H9 (cell line): ENCODE results near the gene VAV2. TPM values are rescaled to one million over a fixed set of nuclear protein-coding genes. Genes with fewer than 3 reads are reported as not detected.

ENCODE experiments used
- DNase-seq: peaks from one replicate; pipeline ENCODE4 v3.0.0-alpha.2; 2017
- H2AFZ ChIP-seq: one replicate; pipeline ENCODE4 v1.6.1; 2013; ENCODE audit warnings: mild to moderate bottlenecking, low read length, control low read depth, moderate library complexity
- H2AK5ac ChIP-seq: 2 replicates; pipeline ENCODE4 v1.6.1; 2013; ENCODE audit warnings: low read length, control low read depth, mixed read lengths; ENCODE audit not compliant: insufficient read length
- H2BK120ac ChIP-seq: one replicate; pipeline ENCODE4 v1.6.1; 2013; ENCODE audit warnings: low read depth, mild to moderate bottlenecking, low read length, control low read depth, inconsistent platforms; ENCODE audit not compliant: poor library complexity, severe bottlenecking
- H2BK12ac ChIP-seq: 2 replicates; pipeline ENCODE4 v1.6.1; 2013; ENCODE audit warnings: low read length, control low read depth, mixed read lengths, low read depth; ENCODE audit not compliant: insufficient read length
- H2BK15ac ChIP-seq: 2 replicates; pipeline ENCODE4 v1.6.1; 2013; ENCODE audit warnings: low read depth, low read length, control low read depth
- H2BK20ac ChIP-seq: one replicate; pipeline ENCODE4 v1.6.1; 2013; ENCODE audit warnings: low read depth, mild to moderate bottlenecking, low read length, control low read depth, inconsistent platforms; ENCODE audit not compliant: poor library complexity, severe bottlenecking
- H2BK5ac ChIP-seq: 2 replicates; pipeline ENCODE4 v1.6.1; 2013; ENCODE audit warnings: low read length, control low read depth, mixed read lengths; ENCODE audit not compliant: insufficient read length
- H3K14ac ChIP-seq: 2 replicates; pipeline ENCODE4 v1.6.1; 2013; ENCODE audit warnings: low read length, control low read depth; ENCODE audit not compliant: insufficient read depth
- H3K18ac ChIP-seq: 2 replicates; pipeline ENCODE4 v1.6.1; 2013; ENCODE audit warnings: low read depth, mild to moderate bottlenecking, mixed read lengths, low read length, control low read depth; ENCODE audit not compliant: insufficient read length
- H3K23ac ChIP-seq: 2 replicates; pipeline ENCODE4 v1.6.1; 2013; ENCODE audit warnings: low read length, control low read depth, mixed read lengths, low read depth; ENCODE audit not compliant: insufficient read length
- H3K23me2 ChIP-seq: 2 replicates; pipeline ENCODE4 v1.6.1; 2013; ENCODE audit warnings: low read depth, mild to moderate bottlenecking, mixed read lengths, low read length, control low read depth; ENCODE audit not compliant: insufficient read length, poor library complexity, severe bottlenecking
- H3K27ac ChIP-seq: 2 replicates; pipeline ENCODE4 v1.5.1; 2013; ENCODE audit warnings: low read length, control low read depth, mixed read lengths, low read depth; ENCODE audit not compliant: insufficient read length
- H3K27me3 ChIP-seq: 2 replicates; pipeline ENCODE4 v1.6.1; 2013; ENCODE audit warnings: low read length, control low read depth, inconsistent platforms; ENCODE audit not compliant: insufficient read depth
- H3K4ac ChIP-seq: 2 replicates; pipeline ENCODE4 v1.6.1; 2013; ENCODE audit warnings: low read depth, mild to moderate bottlenecking, control low read depth, inconsistent platforms, low read length, moderate library complexity
- H3K4me1 ChIP-seq: 2 replicates; pipeline ENCODE4 v1.6.1; 2013; ENCODE audit warnings: low read length, control low read depth, inconsistent platforms; ENCODE audit not compliant: insufficient read depth
- H3K4me2 ChIP-seq: 2 replicates; pipeline ENCODE4 v1.6.1; 2013; ENCODE audit warnings: low read length, control low read depth, mixed read lengths; ENCODE audit not compliant: insufficient read length, insufficient read depth
- H3K56ac ChIP-seq: 2 replicates; pipeline ENCODE4 v1.6.1; 2013; ENCODE audit warnings: low read depth, mild to moderate bottlenecking, mixed read lengths, low read length, control low read depth; ENCODE audit not compliant: insufficient read length
- H3K79me1 ChIP-seq: 2 replicates; pipeline ENCODE4 v1.6.1; 2013; ENCODE audit warnings: low read depth, mild to moderate bottlenecking, moderate library complexity, low read length, control low read depth, inconsistent platforms; ENCODE audit not compliant: insufficient read depth, poor library complexity, severe bottlenecking
- H3K79me2 ChIP-seq: 2 replicates; pipeline ENCODE4 v1.6.1; 2013; ENCODE audit warnings: low read length, control low read depth, inconsistent platforms; ENCODE audit not compliant: insufficient read depth
- H3K9ac ChIP-seq: 2 replicates; pipeline ENCODE4 v1.6.1; 2013; ENCODE audit warnings: low read length, control low read depth, mixed read lengths; ENCODE audit not compliant: insufficient read length; ENCODE audit errors: extremely low read depth
- H3K9me3 ChIP-seq: one replicate; pipeline ENCODE4 v1.6.1; 2013; ENCODE audit warnings: low read depth, low read length, inconsistent platforms; ENCODE audit not compliant: control insufficient read depth
- H3T11ph ChIP-seq: one replicate; pipeline ENCODE4 v1.6.1; 2013; ENCODE audit warnings: mild to moderate bottlenecking, low read length, control low read depth, inconsistent platforms
- H4K20me1 ChIP-seq: one replicate; pipeline ENCODE4 v1.6.1; 2013; ENCODE audit not compliant: control insufficient read depth, insufficient read length, insufficient read depth
- H4K5ac ChIP-seq: 2 replicates; pipeline ENCODE4 v1.6.1; 2013; ENCODE audit warnings: low read depth, mild to moderate bottlenecking, mixed read lengths, low read length, control low read depth; ENCODE audit not compliant: insufficient read length
- H4K8ac ChIP-seq: replicated peaks from 2 replicates; pipeline ENCODE4 v1.6.1; 2013; ENCODE audit warnings: low read length, control low read depth, mixed read lengths, low read depth; ENCODE audit not compliant: insufficient read length
- H4K91ac ChIP-seq: 2 replicates; pipeline ENCODE4 v1.6.1; 2013; ENCODE audit warnings: low read depth, mild to moderate bottlenecking, moderate library complexity, mixed read lengths, low read length, control low read depth; ENCODE audit not compliant: insufficient read length
- H3K27ac Mint-ChIP-seq, 3 experiments: 2 replicates in 2 of 3; 3 replicates in 1 of 3; pipeline ENCODE4 v1.8.0; 2020 to 2021; ENCODE audit warnings: mixed read lengths in 3 of 3, mild to moderate bottlenecking in 1 of 3, moderate library complexity in 1 of 3
- H3K27me3 Mint-ChIP-seq: 2 replicates; pipeline ENCODE4 v1.8.0; 2021; ENCODE audit warnings: low read depth, mild to moderate bottlenecking, moderate library complexity, mixed read lengths
- H3K36me3 Mint-ChIP-seq, 3 experiments: 2 replicates in 2 of 3; 3 replicates in 1 of 3; pipeline ENCODE4 v1.8.0; 2020 to 2021; ENCODE audit warnings: low read depth in 3 of 3, mixed read lengths in 3 of 3; ENCODE audit not compliant: insufficient read depth in 1 of 3
- H3K4me1 Mint-ChIP-seq, 2 experiments: 2 replicates each; pipeline ENCODE4 v1.8.0; 2020; ENCODE audit warnings: mixed read lengths in 2 of 2
- H3K4me3 Mint-ChIP-seq, 2 experiments: 2 replicates in 1 of 2; 3 replicates in 1 of 2; pipeline ENCODE4 v1.8.0; 2020 to 2021; ENCODE audit warnings: mild to moderate bottlenecking in 2 of 2, mixed read lengths in 2 of 2, moderate library complexity in 1 of 2
- H3K9me3 Mint-ChIP-seq, 2 experiments: 2 replicates in 1 of 2; 3 replicates in 1 of 2; pipeline ENCODE4 v1.8.0; 2020; ENCODE audit warnings: mild to moderate bottlenecking in 2 of 2, mixed read lengths in 2 of 2, moderate library complexity in 1 of 2
- CTCF ChIP-seq: fragments of 200-600 bp; sonication (generic); conservative IDR thresholded peaks from 3 replicates; pipeline ENCODE4 v1.8.0; 2021; ENCODE audit warnings: antibody characterized with exemption, mild to moderate bottlenecking
- WGBS: extraction: QIAGEN DNeasy Blood & Tissue Kit; methylation state at CpG from one replicate; pipeline ENCODE4 v1.1.7; 2013; ENCODE audit warnings: missing lambda C conversion rate, low lambda C conversion rate, mixed read lengths; ENCODE audit not compliant: insufficient read length; ENCODE audit errors: extremely low coverage; 5-methylcytosine and 5-hydroxymethylcytosine counted together
- total RNA-seq: library from RNA; stranded (reverse); gene quantifications from 2 replicates; pipeline ENCODE4 v1.2.1, GENCODE V29; 2021

Gene VAV2
- total RNA-seq, 1 experiment from 2014 or later: 58.7 TPM

- H3K18ac ChIP-seq: no peak overlapping the region
- TF ChIP-seq CTCF: no peak
- H2BK12ac ChIP-seq: no peak overlapping the region
- no peak overlapping the region for H4K8ac ChIP-seq
- no peak overlapping the region for H4K91ac ChIP-seq
- no peaks in the 10 kb centered on the region for H3K27me3 ChIP-seq
- H3K4me1 Mint-ChIP-seq: peaks cover 15 to 17% of the 10 kb centered on the region in 2 experiments
- no peak overlapping the region for H2BK15ac ChIP-seq
- no peak overlapping the region for H3K56ac ChIP-seq
- H3K27ac ChIP-seq: no peak overlapping the region
- H2BK5ac ChIP-seq: no peak overlapping the region
- no peaks in the 10 kb centered on the region for H3K9me3 ChIP-seq
- peaks cover 4% of the 10 kb centered on the region; the same call in 1 of the 2 replicates for H3K79me2 ChIP-seq
- no peaks in the 10 kb centered on the region for H3K27me3 Mint-ChIP-seq
- H4K5ac ChIP-seq: no peak overlapping the region
- H4K20me1 ChIP-seq: no peaks in the 10 kb centered on the region
- no peak overlapping the region for H3K4me2 ChIP-seq
- H3T11ph ChIP-seq: no peak overlapping the region
- peaks cover 0 to 8% of the 10 kb centered on the region in 2 experiments; a peak in 3 of 5 replicates for H3K9me3 Mint-ChIP-seq
- H2AK5ac ChIP-seq: no peak overlapping the region
- H2BK20ac ChIP-seq: no peak overlapping the region
- no peak overlapping the region for H3K4ac ChIP-seq
- H2BK120ac ChIP-seq: no peak overlapping the region
- H3K4me3 Mint-ChIP-seq: no peak overlapping the region
- H3K14ac ChIP-seq: no peak overlapping the region
- peaks cover 15 to 38% (median 26%) of the 10 kb centered on the region in 3 experiments; a peak in 6 of 7 replicates for H3K36me3 Mint-ChIP-seq
- no peak overlapping the region for H3K23ac ChIP-seq
- no peak overlapping the region for H2AFZ ChIP-seq
- no CpG with 5 or more reads among the region's 15 CpGs for WGBS
- no peak overlapping the region for H3K27ac Mint-ChIP-seq
- H3K23me2 ChIP-seq: no peaks in the 10 kb centered on the region
- no peaks in the 10 kb centered on the region for H3K4me1 ChIP-seq
- no peak overlapping the region for H3K9ac ChIP-seq
- no peaks in the 10 kb centered on the region for H3K79me1 ChIP-seq
- DNase-seq: no peak
Measured at GRCh38 chr9:133932181-133932580, 59.9 kb downstream of the VAV2 start.
